LNCaP clone FGC (cell line): ENCODE measurements around the gene ATXN7L1.

ENCODE experiments used
- DNase-seq: peaks from one replicate; pipeline ENCODE4 v3.0.0-alpha.2; 2011; ENCODE audit warnings: low read depth
- H3K4me3 ChIP-seq: 2 replicates; pipeline ENCODE4 v1.5.1; 2011; ENCODE audit warnings: mild to moderate bottlenecking, low read depth, low read length, control low read depth
- TF ChIP-seq, protein P1 (sequence below): IDR thresholded peaks from 2 replicates; pipeline ENCODE4 v1.5.1; 2012; ENCODE audit warnings: mild to moderate bottlenecking; ENCODE audit not compliant: control insufficient read depth, insufficient read depth; ENCODE audit errors: extremely low read depth

ATXN7L1 gene

DNA sequence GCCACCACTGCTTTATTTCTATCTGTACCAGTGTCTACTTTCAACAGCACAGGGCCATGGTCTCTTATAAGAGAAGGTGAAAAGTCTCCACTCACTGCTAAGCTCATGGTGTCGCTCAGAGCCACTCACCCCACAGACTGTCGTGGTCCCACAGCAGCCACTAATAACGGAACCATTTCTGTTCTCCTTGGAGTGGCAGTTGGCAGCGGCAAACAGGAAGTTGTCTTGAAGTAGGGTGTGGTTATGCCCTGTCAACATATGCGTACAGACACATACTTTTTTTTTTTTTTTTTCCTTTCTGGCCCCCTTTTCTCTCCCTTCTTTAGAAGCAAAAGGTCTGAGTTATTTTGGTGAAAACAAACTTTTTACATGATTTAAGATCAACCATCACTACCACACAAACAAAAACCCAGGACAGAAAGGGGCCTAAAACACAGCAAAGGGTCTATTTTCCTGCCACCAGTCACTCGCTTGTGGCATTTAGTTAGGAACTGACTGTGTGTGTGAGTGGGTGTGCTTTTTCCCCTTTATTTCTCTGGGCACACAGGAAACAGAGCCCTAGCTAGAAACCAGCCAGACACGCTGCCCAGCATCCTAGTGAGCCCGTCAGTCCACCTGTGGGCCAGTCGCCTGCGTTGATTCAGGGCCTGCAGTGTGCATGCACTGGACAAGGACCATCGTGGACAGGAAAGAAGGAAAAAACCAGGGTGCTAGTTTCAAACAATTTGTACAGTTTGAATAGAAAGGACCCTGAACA, 198.4 kb downstream of the ATXN7L1 start:
- DNase-seq = no peak
- H3K4me3 ChIP-seq = no peak overlapping the region
- TF ChIP-seq, protein P1, sequence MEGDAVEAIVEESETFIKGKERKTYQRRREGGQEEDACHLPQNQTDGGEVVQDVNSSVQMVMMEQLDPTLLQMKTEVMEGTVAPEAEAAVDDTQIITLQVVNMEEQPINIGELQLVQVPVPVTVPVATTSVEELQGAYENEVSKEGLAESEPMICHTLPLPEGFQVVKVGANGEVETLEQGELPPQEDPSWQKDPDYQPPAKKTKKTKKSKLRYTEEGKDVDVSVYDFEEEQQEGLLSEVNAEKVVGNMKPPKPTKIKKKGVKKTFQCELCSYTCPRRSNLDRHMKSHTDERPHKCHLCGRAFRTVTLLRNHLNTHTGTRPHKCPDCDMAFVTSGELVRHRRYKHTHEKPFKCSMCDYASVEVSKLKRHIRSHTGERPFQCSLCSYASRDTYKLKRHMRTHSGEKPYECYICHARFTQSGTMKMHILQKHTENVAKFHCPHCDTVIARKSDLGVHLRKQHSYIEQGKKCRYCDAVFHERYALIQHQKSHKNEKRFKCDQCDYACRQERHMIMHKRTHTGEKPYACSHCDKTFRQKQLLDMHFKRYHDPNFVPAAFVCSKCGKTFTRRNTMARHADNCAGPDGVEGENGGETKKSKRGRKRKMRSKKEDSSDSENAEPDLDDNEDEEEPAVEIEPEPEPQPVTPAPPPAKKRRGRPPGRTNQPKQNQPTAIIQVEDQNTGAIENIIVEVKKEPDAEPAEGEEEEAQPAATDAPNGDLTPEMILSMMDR = no peak

DNA sequence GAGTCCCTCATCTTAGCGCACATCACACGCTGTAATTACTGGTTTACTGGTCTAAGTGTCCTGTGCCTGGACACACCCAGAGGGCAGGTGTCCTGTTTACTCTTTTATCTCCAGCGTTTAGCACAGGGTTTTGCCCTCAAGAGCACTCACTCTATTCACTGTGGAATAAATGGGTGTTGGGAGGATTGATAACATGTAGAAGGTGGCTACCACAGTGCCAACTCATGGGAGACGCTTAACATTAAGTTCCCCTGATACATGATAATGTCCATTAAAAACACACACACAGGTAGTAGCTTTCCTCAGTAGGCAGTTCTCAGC, 199.0 kb downstream of the ATXN7L1 start:
- TF ChIP-seq, protein P1 = no peak
- no peak overlapping the region for H3K4me3 ChIP-seq
- DNase-seq = no peak

DNA sequence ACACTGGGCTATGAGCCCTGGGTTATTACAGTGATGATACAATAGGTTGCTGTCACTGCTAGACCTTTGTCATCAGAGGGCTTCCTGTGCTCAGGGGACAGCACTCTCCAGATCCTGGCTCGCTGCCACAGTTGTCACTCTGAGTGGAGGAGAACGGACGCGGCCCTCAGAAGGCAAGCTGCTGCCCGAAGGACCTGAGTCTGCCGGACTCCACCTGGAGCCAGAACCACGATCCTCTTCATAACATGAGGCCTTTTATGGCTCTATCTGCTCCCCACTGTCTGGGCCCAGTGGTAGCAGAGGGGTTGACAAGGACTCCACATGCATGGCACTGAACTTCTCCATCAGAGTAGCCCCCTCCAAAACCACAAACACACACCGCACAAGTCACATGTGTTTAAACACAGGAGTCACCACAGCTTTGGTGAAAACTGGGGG, 200.4 kb downstream of the ATXN7L1 start:
- no peak overlapping the region for H3K4me3 ChIP-seq
- TF ChIP-seq, protein P1 = no peak
- DNase-seq = no peak

DNA sequence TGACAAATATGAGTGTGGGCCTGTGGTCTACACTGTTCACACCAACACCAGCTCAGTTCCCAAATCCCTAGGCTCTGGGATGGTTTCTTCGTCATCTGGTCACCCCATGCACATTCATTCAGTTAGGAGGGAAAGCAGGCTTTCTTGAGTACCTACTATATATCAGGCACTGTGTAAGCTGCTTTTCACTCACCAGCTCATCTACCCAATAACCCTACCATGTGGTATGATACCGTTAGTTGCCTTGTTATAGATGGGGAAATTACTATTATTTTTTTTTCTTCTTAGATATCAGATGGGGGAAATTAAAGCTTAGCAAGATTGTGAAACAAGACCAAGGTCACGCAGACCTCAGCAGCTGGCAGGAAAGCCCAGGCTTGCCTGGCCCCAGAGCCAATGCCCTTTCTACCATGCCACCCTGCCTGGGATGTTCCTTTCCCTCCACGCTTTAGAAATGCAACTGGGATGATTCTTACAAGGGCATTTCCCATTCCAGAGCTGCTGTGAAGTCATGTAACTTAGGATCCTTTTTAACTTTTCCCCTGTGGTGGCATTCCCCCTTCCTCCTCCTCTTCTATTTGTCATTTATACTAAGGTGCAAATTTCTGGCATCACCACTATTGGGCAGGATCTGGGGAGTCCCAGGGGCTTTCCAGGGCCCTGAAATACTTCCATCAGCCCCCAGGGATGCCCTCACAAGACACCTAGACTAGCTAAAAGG, 202.0 kb downstream of the ATXN7L1 start:
- TF ChIP-seq, protein P1 = no peak

DNA sequence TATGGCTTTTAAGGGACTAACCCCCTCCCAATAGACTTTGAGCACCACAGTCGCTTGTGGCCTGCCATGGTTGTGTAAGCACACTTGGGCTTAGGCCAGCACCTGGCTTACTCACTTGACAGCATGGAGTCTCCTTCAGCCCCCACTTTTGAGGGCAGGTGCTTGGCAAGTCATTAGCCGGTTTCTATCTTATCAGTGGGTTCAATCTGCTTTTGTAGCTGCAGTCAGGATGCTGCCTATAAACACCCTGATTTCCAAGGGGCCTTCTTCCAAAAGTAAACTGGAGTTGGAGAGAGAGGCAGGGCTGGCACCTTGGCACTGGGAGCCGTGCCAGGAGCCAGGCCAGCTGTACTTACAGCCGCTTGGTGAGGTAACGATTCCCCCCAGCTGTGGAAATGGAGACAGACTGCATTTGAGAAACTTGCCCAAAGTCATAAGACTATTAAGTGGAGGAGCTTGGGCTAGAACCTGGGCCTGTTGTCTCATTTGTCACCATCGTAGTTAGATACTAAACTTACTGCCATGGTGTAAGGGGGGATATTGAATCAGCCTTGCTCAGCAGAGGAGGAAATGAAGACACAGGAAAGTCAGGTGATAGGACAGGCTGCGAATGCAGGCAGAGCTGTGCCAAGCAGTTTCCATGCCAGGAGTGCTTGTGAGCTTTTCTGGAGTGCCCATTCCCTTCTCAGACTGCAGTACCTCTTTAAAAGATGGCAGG, 202.9 kb downstream of the ATXN7L1 start:
- H3K4me3 ChIP-seq = no peak overlapping the region
- TF ChIP-seq, protein P1 = no peak
- peak; percentile 71 for DNase-seq

More for the DNA sequence above, 202.0 kb downstream of the ATXN7L1 start:
- no peak overlapping the region for H3K4me3 ChIP-seq
- no peak for DNase-seq

DNA sequence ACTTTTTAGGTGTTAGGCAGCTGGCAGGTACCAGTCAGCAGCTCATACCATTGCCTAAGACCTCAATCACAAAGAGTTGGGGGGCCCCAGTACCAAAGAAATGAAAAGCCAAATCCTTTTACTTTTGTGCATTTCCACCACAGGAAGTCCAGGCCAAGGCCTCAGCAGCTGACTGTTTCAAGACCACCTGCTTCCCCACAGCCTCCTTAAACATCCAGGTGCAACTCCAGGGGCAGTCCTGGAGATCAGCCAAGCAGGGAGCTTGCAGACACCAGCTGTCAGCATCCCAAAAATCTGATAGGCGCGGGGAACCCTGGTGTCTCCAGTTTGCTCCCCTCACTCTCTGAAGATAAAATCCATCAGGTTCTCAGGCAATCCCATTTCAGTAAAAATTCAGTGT, 203.6 kb downstream of the ATXN7L1 start:
- TF ChIP-seq, protein P1 = no peak
- H3K4me3 ChIP-seq = no peak overlapping the region
- no peak for DNase-seq
